Choroid plexus epithelial cell (primary cell): ENCODE measurements around the gene L3MBTL4.

ENCODE experiments used
- DNase-seq: peaks from one replicate; pipeline ENCODE4 v3.0.0-alpha.2; 2010; ENCODE audit warnings: low read depth
- H3K4me3 ChIP-seq: 2 replicates; pipeline ENCODE4 v1.5.1; 2011; ENCODE audit warnings: low read depth, mild to moderate bottlenecking, control low read depth, low read length, moderate library complexity
- CTCF ChIP-seq: conservative IDR thresholded peaks from 2 replicates; pipeline ENCODE4 v1.5.1; 2011; ENCODE audit warnings: low read depth, mild to moderate bottlenecking, control low read depth, inconsistent platforms, low read length, moderate library complexity

Gene L3MBTL4

DNA sequence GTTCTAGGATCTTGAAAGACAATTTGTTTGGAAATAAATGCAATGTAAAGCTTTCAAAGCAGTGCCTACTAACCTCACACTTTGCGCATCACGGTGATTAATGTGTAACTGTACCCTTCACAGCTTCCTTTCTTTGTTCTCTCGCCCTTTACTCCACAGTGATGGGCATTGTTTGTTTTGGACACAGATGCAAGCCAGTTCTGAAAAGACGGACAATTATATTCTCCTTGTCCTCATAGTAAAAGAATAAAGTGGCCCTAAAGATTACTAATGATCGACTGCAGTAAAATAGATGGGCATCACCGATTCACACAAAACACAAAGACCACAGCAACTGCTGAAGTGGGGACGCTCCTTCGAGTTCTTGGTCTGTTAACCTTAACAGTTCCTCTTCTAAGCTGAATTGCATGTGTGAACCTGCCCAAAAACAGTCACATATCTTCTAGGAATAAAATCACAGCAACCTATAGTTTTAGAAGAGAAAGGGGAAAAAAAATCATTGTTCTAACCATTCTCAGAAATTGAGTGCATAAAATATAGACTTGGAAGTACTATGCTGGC lies 7.7 kb downstream of the L3MBTL4 start:
- no peak overlapping the region for H3K4me3 ChIP-seq
- no peak for DNase-seq
- TF ChIP-seq CTCF: no peak

DNA sequence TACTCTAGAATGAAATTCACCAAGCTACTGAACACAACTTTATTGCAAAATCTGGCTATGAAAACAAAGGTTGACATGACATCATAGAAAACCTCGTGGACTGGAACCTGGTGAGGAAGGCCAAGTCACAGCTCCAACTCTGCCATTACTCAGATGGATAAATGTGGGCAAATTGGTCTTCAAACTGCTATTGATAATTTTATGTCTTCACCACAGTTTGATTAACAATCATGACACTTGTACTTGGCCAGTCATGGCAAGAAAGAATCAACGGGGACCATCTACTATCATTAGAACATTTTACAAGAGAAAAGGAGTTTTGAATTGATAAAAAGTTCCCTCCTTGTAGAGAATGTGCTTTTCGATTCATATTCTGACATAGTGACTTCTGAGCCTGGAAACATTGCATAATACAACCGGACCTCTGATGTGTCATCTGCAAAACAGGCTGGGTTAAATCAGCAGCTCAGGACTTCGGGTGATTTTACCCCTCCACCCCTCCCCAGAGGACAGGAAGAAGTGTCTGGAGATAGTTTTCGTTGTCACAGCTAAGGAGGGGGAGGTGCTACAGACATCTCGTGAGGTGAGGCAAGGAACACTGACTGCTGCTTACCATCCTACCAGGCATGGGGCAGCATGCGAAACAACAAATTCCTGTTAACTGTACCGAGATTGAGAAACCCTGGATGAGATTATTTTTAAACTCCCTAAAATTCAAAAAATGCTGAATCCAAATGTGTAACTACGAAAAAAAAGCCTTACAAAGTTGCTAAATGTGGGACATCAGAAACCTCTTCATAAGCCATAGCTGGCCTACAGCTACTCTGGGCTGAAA lies 8.4 kb downstream of the L3MBTL4 start:
- no peak for TF ChIP-seq CTCF
- H3K4me3 ChIP-seq: no peak overlapping the region
- DNase-seq: peak; percentile 54

GRCh38 chr18:6405237-6406074 lies 9.3 kb downstream of the L3MBTL4 start:
- no peak for TF ChIP-seq CTCF
- peak; percentile 27 for DNase-seq
- no peak overlapping the region for H3K4me3 ChIP-seq

- no peak for TF ChIP-seq CTCF
- no peak for DNase-seq
- no peak overlapping the region for H3K4me3 ChIP-seq
Observed at GRCh38 chr18:6404834-6405233, 9.9 kb downstream of the L3MBTL4 start.

- TF ChIP-seq CTCF: no peak
- no peak overlapping the region for H3K4me3 ChIP-seq
- no peak for DNase-seq
Observed at GRCh38 chr18:6401687-6402086, 13.0 kb downstream of the L3MBTL4 start.

GRCh38 chr18:6399776-6400175 lies 14.9 kb downstream of the L3MBTL4 start:
- DNase-seq: no peak
- H3K4me3 ChIP-seq: no peak overlapping the region
- TF ChIP-seq CTCF: no peak
